EL (cell line): Measurements from ENCODE around the gene ZNRF4.
"Not testable (repeated sequence)": the region's sequence is repeated elsewhere in the genome, so short reads cannot be mapped to it uniquely, and the experiment has no call there.

Experiments used
- DNase-seq: peaks from one replicate; pipeline ENCODE4 v3.0.0-alpha.2; 2016

ZNRF4 gene

GRCh38 chr19:5477451-5478215 is 22.4 kb downstream of the ZNRF4 start:
- DNase-seq = no peak

DNA sequence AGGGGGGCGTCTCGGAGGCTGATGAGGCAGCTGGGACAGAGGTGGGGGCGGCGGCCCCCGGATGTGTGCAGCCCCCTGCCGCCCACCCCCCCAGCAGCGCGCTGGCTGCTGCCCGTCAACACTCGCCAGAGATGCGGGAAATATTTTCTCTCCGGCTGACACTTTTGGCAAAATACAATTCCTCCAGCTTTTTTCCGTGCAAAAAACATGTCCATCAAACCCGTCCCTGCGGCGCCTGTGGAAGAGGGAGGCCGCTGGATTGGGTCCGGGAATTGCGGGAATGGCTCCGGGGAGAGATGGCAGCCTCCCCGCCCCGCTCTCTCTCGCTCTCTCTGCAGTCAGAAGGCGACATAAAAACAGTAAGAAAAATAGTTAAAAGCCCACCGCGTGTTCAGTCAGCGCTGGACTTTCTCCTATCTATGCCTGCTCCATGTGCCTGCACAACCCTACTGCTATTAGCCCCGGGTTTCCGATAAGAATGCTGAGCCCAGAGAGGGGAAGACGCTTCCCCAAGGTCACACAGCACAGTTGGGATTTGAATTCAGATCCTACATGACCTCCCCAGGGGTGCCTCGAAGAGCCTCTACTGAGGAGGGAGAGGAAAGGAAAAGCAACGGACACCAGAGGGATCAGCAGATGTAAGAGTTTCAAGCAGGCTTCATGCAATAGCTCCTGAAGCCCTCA is 23.2 kb downstream of the ZNRF4 start:
- no peak for DNase-seq

DNA sequence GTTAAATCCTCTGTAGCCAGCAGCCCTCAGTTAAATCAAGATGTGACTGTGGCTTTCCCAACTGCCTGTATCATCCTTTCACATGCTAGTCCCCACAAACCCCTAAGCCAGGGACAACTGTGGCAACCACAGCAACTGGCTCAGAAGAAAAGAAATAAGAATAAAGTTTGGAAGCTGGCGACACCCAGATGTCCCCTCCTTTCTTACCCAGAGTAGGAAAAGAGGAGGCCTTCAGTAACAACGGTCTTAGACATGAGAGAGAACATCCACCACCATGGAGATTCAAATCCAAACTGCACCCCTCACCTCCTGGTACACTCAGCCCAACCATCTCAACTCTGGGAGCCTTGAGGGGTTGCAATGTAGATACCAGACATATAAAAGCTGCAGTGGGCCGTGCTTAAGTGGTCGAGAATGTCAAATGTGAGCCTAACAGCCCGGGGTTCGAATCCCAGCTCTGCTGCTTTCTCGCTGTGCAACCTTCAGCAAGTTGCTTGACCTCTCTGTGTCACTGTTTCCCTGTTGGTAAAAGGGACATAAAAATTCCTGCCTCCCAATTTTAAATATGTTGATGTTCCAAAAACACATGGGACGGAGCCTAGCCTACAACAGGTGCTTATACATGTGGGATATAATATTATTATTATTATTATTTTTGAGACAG is 23.8 kb downstream of the ZNRF4 start:
- no peak for DNase-seq

GRCh38 chr19:5479958-5480357 is 24.7 kb downstream of the ZNRF4 start:
- DNase-seq = no peak

DNA sequence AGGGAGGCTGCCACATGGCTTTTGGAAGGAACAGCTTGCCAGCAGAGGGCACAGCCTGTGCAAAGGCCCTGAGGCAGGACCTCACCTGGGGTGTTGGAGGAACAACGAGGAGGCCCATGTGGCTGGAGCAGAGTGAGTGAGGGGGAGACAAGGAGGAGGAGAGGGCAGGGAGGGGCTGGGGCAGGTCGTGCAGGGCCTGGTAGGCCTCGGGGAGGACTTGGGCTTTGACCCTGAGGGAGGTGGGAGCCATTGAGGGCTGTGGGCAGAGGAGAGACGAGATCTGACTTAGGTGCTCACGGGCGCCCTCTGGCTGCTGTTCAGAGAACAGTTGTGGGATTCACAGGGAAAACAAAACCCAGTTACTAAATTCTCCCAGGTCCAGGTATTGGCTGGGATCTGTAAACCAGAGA is 25.2 kb downstream of the ZNRF4 start:
- DNase-seq = peak; percentile 29

DNA sequence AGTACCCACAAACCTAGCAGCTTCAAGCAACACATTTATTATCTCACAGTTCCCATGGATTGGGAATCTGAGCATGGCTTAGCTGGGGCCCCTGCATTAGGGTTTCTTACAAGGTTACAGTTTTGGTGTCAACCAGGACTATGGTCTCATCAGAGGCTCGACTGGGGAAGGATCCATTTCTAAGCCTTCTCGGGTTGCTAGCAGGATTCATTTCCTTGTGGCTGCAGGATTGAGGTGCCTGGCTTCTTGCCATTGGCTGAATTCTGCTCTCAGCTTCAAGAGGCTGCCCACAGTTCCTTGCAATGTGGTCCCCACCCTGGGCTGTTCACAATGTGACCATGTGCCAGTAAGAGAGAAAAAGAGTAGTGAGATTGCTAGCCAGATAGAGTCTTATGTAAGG is 26.7 kb downstream of the ZNRF4 start:
- DNase-seq = no peak

DNA sequence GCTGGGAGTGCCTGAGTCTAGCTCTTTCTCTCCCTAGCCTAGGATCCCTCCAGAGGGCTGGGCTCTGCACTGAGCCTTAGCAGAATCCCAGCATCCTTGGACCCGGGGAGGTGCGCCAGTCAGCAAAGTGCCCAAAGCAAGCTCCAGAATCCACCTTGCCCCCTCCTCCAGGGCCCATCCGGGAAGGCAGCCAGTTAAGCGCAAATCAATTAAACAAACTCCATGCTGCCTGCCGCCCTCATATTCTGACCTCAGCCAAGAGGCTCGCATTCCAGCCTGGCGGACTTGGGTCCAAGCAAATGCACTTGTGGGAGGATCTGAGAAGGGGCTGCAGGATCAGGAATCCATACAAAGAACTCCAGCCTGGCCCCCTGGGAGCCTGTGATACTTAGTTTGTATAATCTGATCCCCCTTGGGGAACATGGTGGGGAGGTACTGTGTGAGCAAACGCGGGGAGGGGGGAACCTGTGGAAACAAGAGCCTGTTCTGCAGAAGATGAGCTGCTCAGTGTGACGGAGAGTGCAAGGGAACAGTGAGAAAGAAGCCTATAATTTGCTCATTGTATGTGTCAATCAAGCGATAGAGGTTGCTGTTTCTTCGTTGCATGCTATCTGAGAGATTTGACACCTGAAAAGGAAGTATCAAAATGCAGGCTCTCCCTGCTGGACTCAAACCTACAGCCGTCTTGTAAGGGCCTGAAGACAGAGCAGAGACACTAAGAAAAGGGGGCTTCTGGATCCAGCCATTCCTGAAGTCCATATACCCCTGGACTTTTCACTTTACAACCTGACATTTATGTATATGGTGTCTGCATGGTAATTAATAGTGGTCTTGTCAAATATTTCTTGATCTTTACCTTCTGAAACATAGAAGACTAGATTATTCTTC is 29.4 kb downstream of the ZNRF4 start:
- no peak for DNase-seq

- no peak for DNase-seq
Observed at GRCh38 chr19:5485286-5485636, 30.0 kb downstream of the ZNRF4 start.

DNA sequence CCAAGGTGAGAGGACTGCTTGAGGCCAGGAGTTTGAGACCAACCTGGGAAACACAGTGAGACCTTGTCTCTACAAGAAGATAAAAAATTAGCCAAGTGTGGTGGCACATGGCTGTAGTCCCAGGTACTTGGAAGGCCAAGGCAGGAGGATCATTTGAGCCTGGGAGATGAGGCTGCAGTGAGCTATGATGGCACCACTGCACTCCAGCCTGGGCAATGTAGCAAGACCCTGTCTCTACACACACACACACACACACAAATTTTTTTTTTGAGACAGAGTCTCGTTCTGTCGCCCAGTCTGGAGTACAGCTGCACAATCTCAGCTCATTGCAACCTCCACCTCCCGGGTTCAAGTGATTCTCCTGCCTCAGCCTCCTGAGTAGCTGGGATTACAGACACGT is 30.4 kb downstream of the ZNRF4 start:
- DNase-seq = not testable (repeated sequence)

DNA sequence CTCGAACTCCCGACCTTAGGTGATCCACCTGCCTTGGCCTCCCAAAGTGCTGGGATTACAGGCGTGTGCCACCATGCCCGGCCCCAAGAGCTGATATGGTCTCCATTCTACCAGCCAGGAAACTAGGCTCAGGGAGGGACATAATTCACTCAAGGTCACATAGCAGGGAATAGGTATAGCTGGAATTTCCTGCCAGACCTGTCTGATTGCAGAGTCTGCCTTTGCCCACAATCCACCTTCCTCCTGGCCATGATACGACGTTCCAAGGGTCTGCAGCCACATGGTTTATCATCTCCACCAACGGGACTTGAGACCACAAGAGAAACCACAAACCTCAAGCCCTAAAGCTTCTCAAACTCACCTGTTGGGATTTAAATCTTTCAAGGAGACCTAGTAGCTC is 32.0 kb downstream of the ZNRF4 start:
- no peak for DNase-seq

GRCh38 chr19:5489551-5489950 is 34.3 kb downstream of the ZNRF4 start:
- no peak for DNase-seq

- no peak for DNase-seq
Observed at GRCh38 chr19:5491565-5491964, 36.3 kb downstream of the ZNRF4 start.

DNA sequence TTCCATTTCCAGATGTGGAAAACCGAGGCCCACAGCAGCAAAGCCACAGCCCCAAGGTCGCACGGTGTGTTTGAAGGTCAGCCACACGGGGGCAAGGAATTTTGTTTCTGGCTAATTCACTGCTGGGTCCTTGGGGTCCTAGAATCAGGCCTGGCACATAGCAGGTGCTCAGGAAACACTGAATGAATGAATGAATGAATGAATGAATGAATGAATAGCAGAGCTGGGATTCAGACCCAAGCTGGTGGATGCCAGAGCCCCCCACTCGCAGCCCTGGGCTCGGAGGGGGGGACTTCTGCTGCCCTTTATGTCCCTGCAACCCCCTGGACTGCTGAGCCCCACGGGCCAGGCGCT is 37.0 kb downstream of the ZNRF4 start:
- no peak for DNase-seq

DNA sequence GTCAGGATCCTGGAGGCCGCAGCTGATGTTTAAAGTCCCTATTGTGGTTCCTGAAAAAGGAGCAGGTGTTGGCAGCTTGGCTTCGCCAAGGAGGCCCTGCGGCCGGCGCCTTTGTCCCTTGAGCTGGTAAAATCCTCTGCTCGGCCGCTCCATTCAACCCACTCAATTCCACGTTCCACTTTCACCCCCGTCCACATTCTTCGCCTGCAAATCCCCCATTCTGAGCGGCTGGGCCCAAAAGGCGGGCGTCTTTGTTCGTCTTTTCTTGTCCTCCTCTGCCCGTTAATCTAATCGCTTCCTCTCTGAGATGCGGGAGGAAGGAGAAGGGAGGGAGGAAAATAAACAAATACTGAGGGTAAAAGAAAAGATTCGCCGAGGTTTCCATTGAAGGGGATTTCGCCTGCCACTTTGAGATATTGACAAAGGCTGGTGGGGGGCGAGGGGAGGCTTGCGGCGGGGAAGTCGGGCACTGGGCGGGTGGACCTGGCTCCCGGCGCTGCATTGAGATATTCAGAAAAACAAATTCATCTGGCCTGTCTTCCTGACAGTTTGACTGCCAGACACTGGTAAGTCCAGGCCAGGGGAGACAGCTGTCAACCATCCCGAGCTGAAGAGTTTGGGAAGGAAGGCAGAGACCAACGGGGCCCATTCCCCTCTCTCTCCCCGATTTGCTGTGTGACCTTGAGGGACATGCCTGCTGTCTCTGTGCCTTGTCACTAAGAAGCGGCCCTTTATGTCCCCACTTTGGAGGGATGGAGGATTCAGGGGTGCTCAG is 37.6 kb downstream of the ZNRF4 start:
- DNase-seq = no peak

DNA sequence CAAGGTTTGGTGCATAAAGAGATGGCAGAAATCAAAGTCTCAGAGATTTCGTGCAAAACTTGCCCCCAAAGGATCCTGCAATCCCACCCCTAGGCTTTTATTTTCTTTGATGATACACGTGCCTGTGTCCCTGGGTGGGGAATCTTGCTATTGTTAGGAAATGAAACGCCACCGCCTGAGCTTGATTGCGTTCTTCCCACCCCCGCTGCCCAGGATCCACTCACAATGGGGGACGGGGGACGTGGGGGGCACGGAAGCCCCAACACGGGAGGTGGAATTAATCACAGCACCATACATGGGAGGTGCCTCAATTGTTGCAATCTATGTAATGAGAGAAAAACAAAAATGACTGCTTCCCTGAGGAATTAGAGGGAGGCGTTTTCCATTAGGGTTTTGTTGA is 39.6 kb downstream of the ZNRF4 start:
- DNase-seq = no peak

DNA sequence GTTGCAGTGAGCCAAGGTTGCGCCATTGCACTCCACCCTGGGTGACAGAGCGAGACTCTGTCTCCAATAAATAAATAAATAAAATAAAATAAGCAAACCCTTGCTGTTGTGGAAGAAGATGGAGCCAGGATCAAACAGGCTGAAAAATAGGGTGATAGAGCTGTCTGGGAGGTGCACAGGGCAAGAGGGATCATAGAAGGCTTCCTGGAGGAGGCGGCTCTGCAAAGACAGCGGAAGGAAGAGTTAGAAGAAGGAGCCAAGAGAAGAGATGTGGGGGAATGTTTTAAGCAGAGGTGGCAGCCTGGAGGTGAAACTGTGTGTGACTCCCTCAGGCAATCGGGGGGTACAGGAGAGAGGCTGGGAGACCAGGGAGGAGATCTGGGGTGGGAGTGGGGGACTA is 40.6 kb downstream of the ZNRF4 start:
- no peak for DNase-seq

GRCh38 chr19:5497297-5497696 is 42.1 kb downstream of the ZNRF4 start:
- DNase-seq = no peak

- no peak for DNase-seq
Observed at GRCh38 chr19:5498830-5499550, 43.8 kb downstream of the ZNRF4 start.

DNA sequence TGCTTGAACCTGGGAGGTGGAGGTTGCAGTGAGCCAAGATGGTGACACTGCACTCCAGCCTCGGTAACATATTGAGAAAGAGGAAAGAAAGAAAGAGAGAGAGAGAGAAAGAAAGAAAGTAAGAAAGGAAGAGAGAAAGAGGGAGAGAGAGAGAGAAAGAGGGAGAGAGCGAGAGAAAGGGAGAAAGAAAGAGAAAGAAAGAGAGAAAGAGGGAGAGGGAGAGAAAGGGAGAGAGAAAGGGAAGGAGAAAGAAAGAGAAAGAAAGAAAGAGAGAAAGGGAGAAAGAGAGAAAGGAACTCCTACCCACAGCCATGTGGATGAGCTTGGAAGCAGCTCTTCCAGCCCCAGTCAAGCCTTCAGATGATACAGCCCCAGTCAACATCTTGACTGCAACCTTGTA is 46.7 kb downstream of the ZNRF4 start:
- DNase-seq = no peak

DNA sequence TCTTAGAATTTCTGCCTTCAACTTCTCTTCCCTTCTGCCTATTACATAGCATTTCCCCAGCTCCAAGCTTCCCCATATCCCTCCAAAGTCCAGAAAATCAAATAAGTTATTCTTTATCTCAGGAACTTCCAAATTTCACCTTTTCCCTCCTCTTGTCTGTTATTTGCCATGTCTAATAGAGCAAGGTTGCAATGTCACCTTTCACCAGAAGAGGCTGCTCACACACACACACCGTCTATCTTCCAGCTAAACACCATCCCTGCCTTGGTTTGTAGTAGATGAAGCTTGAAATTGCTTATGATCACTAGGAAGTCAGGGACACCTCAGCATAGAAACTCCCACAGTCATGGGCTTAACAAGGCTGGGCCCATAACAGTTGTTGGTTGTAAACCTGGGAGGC is 48.4 kb downstream of the ZNRF4 start:
- no peak for DNase-seq

DNA sequence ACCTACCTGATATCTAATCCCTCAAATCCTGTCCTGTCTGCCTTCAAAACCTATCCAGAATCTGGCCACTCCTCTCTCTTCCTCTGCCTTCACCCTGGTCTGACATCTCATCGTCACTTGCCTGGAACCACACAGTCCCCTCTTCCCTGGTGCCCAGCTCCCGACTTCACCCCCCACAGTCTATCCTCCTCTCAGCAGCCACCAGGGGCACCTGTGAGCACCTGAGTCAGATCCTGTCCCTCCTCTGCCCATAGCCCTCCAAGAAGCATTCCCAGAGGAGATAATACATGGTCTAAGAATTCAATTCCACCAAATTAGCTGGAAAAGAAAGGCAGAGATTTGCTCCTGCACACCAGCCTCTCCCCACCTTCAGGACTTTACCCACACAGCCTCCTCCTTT is 48.9 kb downstream of the ZNRF4 start:
- no peak for DNase-seq
